A673 (cell line): ENCODE results near the gene MARCHF2. TPM values are rescaled to one million over a fixed set of nuclear protein-coding genes. Genes with fewer than 3 reads are reported as not detected.

Source experiments
- BruUV-seq: library from RNA; stranded (reverse); fragments of 400-500 nt; replicated peaks from 2 replicates; lab custom pipeline; 2021; lab: Mats Ljungman, UMichigan
- CTCF ChIA-PET: fragments of 300-600 bp; sonication (Branson Sonifier 250); formaldehyde crosslinking; loops from one replicate; lab custom pipeline; 2022; ENCODE audit warnings: antibody characterized with exemption; lab: Charles Lee
- POLR2A ChIA-PET: fragments of 300-600 bp; sonication (Branson Sonifier 250); formaldehyde crosslinking; loops from one replicate; lab custom pipeline; 2022; ENCODE audit warnings: antibody characterized with exemption; ENCODE audit not compliant: low non-redundant PET; lab: Charles Lee
- DNase-seq: peaks from one replicate; pipeline ENCODE4 v3.0.0-alpha.2; 2015; ENCODE audit warnings: low spot score
- H3K27ac ChIP-seq: fragments of 200-600 bp; sonication (generic); 2 replicates; pipeline ENCODE4 v1.5.1; 2016; ENCODE audit warnings: mixed run types, low read depth, mild to moderate bottlenecking, mixed read lengths, antibody characterized with exemption, low read length; ENCODE audit not compliant: poor library complexity, severe bottlenecking
- H3K27me3 ChIP-seq: fragments of 200-600 bp; sonication (generic); replicated peaks from 2 replicates; pipeline ENCODE4 v1.6.1; 2017; ENCODE audit warnings: mixed run types, low read depth, mild to moderate bottlenecking, mixed read lengths, antibody characterized with exemption, low read length; ENCODE audit not compliant: insufficient read depth, poor library complexity
- H3K36me3 ChIP-seq: fragments of 200-600 bp; sonication (generic); 2 replicates; pipeline ENCODE4 v1.6.1; 2016; ENCODE audit warnings: mixed run types, mild to moderate bottlenecking, mixed read lengths, antibody characterized with exemption, low read length; ENCODE audit not compliant: insufficient read depth, poor library complexity, severe bottlenecking
- H3K4me1 ChIP-seq: fragments of 200-600 bp; sonication (generic); 2 replicates; pipeline ENCODE4 v1.6.1; 2017; ENCODE audit warnings: mixed run types, mild to moderate bottlenecking, mixed read lengths, antibody characterized with exemption, low read length; ENCODE audit not compliant: insufficient read depth, poor library complexity, severe bottlenecking
- H3K4me3 ChIP-seq: fragments of 200-600 bp; sonication (generic); 2 replicates; pipeline ENCODE4 v1.5.1; 2016; ENCODE audit warnings: low read depth, mixed run types, mild to moderate bottlenecking, mixed read lengths, low read length; ENCODE audit not compliant: poor library complexity, severe bottlenecking
- H3K9me3 ChIP-seq: fragments of 200-600 bp; sonication (generic); 2 replicates; pipeline ENCODE4 v1.6.1; 2016; ENCODE audit warnings: mixed run types, low read depth, mild to moderate bottlenecking, mixed read lengths, antibody characterized with exemption, low read length; ENCODE audit not compliant: poor library complexity, severe bottlenecking
- EZH2 ChIP-seq: fragments of 200-600 bp; sonication (generic); IDR thresholded peaks from 2 replicates; pipeline ENCODE4 v1.6.1; 2017; ENCODE audit warnings: borderline replicate concordance, low read depth, mild to moderate bottlenecking, mixed read lengths, antibody characterized with exemption, low read length; ENCODE audit not compliant: poor library complexity, severe bottlenecking
- intact Hi-C: fragments of 100-400 bp; cut with micrococcal nuclease; formaldehyde crosslinking; loops from one replicate; pipeline ENCODE4 v1.10.0; 2022; ENCODE audit not compliant: unreplicated experiment
- total RNA-seq: library from RNA; stranded (reverse); gene quantifications from 2 replicates; pipeline ENCODE4 v1.2.3, GENCODE V29; 2021
- TF ChIP-seq, protein P1 (sequence below): fragments of 300-800, 200-600 bp; sonication (generic); conservative IDR thresholded peaks from 2 replicates; pipeline ENCODE4 v1.5.1; 2017; ENCODE audit warnings: low read depth, mild to moderate bottlenecking, antibody characterized with exemption, low read length, moderate library complexity, mixed read lengths

Gene MARCHF2
- total RNA-seq, 1 experiment from 2014 or later = 8.8 TPM

DNA sequence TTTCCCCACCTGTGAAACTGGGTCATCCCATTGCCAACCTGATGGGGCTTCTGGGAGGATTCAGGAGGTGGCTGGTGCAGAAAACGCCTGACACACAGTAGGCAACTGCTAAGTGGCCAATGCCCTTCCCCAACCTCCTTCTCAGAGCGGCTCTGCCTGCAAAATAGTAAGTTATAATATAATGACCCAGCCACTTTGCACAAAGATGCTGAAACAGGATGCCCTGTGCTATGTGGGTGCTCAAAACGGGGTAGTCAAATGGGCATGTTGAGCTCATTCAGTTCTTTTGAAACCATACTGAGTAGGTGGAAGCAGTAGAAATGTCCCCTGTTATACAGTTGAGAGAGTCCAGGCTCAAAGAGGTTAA is 507 bp downstream of the MARCHF2 start:
- Histone ChIP-seq H3K36me3 (no peaks in the 10 kb centered on the region), H3K27ac (peak overlapping the region; percentile 57), H3K4me3 (peak overlapping the region; percentile 68), H3K27me3 (no peaks in the 10 kb centered on the region), H3K9me3 (no peaks in the 10 kb centered on the region), H3K4me1 (no peaks in the 10 kb centered on the region)
- no TSS peak for BruUV-seq
- TF ChIP-seq EZH2 = no peak
- ChIA-PET POLR2A (no interaction called here), CTCF (no interaction called here)
- intact Hi-C loops = no loop called here
- no peak for DNase-seq

DNA sequence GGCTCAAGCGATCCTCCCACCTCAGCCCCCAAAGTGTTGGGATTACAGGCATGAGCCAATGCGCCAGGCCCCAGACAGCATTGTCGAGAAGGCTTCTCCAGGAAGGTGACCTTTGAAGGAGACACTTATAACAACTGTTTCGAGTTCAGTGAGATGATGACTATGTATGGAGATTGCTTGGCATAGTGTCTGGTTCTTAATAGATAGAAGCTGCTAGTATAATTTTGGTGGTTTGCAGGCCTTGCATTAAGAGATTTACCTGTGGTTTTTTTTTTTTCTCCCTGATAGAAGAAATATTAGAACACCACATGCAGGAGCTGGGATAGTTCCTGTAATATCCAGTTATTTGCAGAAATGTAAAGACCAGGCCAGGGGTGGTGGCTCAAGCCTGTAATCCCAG is 3.7 kb downstream of the MARCHF2 start:
- no TSS peak for BruUV-seq
- TF ChIP-seq, protein P1, sequence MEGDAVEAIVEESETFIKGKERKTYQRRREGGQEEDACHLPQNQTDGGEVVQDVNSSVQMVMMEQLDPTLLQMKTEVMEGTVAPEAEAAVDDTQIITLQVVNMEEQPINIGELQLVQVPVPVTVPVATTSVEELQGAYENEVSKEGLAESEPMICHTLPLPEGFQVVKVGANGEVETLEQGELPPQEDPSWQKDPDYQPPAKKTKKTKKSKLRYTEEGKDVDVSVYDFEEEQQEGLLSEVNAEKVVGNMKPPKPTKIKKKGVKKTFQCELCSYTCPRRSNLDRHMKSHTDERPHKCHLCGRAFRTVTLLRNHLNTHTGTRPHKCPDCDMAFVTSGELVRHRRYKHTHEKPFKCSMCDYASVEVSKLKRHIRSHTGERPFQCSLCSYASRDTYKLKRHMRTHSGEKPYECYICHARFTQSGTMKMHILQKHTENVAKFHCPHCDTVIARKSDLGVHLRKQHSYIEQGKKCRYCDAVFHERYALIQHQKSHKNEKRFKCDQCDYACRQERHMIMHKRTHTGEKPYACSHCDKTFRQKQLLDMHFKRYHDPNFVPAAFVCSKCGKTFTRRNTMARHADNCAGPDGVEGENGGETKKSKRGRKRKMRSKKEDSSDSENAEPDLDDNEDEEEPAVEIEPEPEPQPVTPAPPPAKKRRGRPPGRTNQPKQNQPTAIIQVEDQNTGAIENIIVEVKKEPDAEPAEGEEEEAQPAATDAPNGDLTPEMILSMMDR = no peak
- no peak for TF ChIP-seq EZH2
- H3K27ac ChIP-seq = no peak overlapping the region
- no peaks in the 10 kb centered on the region for H3K27me3 ChIP-seq
- POLR2A ChIA-PET = no interaction called here
- H3K4me1 ChIP-seq = no peaks in the 10 kb centered on the region
- H3K36me3 ChIP-seq = no peaks in the 10 kb centered on the region
- no peak overlapping the region for H3K4me3 ChIP-seq
- CTCF ChIA-PET = interaction anchor here (0.7 to 0.8 kb wide), 2 partner anchors 27 to 51 kb away, joined by 4 to 8 read pairs; partner anchors contain the start of gene RAB11B
- no peaks in the 10 kb centered on the region for H3K9me3 ChIP-seq
- DNase-seq = no peak
- intact Hi-C loops = no loop called here

DNA sequence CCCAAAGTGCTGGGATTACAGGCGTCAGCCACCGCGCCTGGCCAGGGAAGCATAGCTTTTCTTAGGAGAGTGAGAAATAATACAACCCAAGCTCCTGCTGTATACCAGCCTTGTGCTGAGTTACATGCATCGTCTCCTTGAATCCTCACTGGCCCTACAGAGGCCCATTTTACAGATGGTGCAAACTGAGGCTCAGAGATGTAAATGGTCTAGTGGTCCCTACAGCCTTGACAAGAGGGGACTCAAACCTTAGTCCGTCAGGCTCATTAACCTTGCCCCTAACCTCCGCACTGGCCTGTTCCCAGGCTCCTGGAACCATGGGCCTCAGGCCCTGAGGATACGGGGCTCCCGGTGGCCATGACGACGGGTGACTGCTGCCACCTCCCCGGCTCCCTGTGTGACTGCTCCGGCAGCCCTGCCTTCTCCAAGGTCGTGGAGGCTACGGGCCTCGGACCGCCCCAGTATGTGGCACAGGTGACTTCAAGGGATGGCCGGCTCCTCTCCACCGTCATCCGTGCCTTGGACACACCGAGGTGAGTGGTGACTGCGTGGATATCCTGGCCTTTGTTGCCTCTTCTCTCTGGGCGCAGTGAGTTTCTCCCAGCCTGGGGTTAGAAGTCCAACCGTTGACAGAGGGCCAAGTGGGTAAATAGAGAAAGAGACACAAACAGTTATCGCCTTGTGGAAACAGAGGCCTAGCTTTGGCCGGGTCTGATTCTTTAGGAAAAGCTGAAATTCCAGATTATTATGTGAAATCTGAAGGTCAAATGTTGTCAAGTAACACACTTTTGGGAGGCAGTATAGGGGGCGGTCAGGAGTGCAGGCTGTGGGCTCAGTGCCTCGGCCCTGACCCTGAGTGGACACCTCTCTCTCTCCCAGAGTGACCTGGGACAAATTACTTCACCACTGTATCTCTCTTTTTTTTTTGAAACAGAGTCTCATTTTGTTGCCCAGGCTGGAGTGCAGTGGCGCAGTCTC is 8.7 kb downstream of the MARCHF2 start:
- Histone ChIP-seq H3K4me3 (no peak overlapping the region), H3K36me3 (no peaks in the 10 kb centered on the region), H3K4me1 (no peaks in the 10 kb centered on the region), H3K27ac (no peak overlapping the region), H3K27me3 (no peaks in the 10 kb centered on the region), H3K9me3 (no peaks in the 10 kb centered on the region)
- ChIA-PET CTCF (no interaction called here), POLR2A (no interaction called here)
- TF ChIP-seq EZH2 = no peak
- TF ChIP-seq, protein P1 = no peak
- DNase-seq = no peak
- no TSS peak for BruUV-seq
- intact Hi-C loops = no loop called here
